IMR-90 (cell line): ENCODE results near the gene RABGGTA. TPM values are rescaled to one million over a fixed set of nuclear protein-coding genes. Genes with fewer than 3 reads are reported as not detected.

Source experiments
- ATAC-seq: fragments of 200-7000 bp; cut with Tn5 transposase; 2 replicates; pipeline ENCODE4 v1.9.1; 2020; ENCODE audit warnings: low read depth, mild to moderate bottlenecking, moderate library complexity
- BruUV-seq: library from RNA; stranded (reverse); fragments of 400-500 nt; replicated peaks from 2 replicates; lab custom pipeline; 2021; lab: Mats Ljungman, UMichigan
- CTCF ChIA-PET: fragments of 300-600 bp; formaldehyde crosslinking; extraction: SDS; loops from one replicate; lab custom pipeline; 2021; ENCODE audit warnings: antibody characterized with exemption; lab: Yijun Ruan, JAX
- POLR2A ChIA-PET: fragments of 300-600 bp; sonication (Branson Sonifier 250); formaldehyde crosslinking; loops from one replicate; lab custom pipeline; 2022; ENCODE audit warnings: antibody characterized with exemption; ENCODE audit not compliant: unreplicated experiment; lab: Charles Lee
- DNase-seq: peaks from one replicate; pipeline ENCODE4 v3.0.0; 2013
- H2AFZ ChIP-seq: replicated peaks from 2 replicates; pipeline ENCODE3; 2013; ENCODE audit warnings: low read length, mild to moderate bottlenecking; ENCODE audit not compliant: poor library complexity
- H2AK5ac ChIP-seq: 2 replicates; pipeline ENCODE4 v1.6.1; 2013; ENCODE audit warnings: low read depth, low read length, inconsistent platforms
- H2AK9ac ChIP-seq: replicated peaks from 2 replicates; pipeline ENCODE3; 2013; ENCODE audit warnings: mild to moderate bottlenecking, low read depth, low read length, moderate library complexity; ENCODE audit not compliant: poor library complexity
- H2BK120ac ChIP-seq: 2 replicates; pipeline ENCODE4 v1.6.1; 2013; ENCODE audit warnings: low read depth, low read length, inconsistent platforms
- H2BK15ac ChIP-seq: 3 replicates; pipeline ENCODE4 v1.6.1; 2013; ENCODE audit warnings: low read depth, low read length, inconsistent platforms
- H2BK20ac ChIP-seq: 2 replicates; pipeline ENCODE4 v1.6.1; 2013; ENCODE audit warnings: low read depth, mild to moderate bottlenecking, inconsistent platforms, low read length, moderate library complexity
- H2BK5ac ChIP-seq: 2 replicates; pipeline ENCODE4 v1.6.1; 2013; ENCODE audit warnings: mild to moderate bottlenecking, low read depth, low read length, inconsistent platforms; ENCODE audit not compliant: poor library complexity, severe bottlenecking
- H3K14ac ChIP-seq: replicated peaks from 2 replicates; pipeline ENCODE4 v1.6.1; 2013; ENCODE audit warnings: low read depth, low read length, inconsistent platforms
- H3K18ac ChIP-seq: 2 replicates; pipeline ENCODE4 v1.6.1; 2013; ENCODE audit warnings: low read depth, low read length, control low read depth
- H3K23ac ChIP-seq: 2 replicates; pipeline ENCODE4 v1.6.1; 2013; ENCODE audit warnings: low read depth, low read length, inconsistent platforms
- H3K27ac ChIP-seq: 2 replicates; pipeline ENCODE4 v1.5.1; 2013; ENCODE audit warnings: mild to moderate bottlenecking, control low read depth, low read length; ENCODE audit not compliant: insufficient read depth
- H3K27me3 ChIP-seq: 2 replicates; pipeline ENCODE4 v1.6.1; 2013; ENCODE audit warnings: low read length; ENCODE audit not compliant: control insufficient read depth, insufficient read depth
- H3K36me3 ChIP-seq: 2 replicates; pipeline ENCODE4 v1.6.1; 2013; ENCODE audit warnings: low read length, mixed read lengths; ENCODE audit not compliant: control insufficient read depth, insufficient read depth
- H3K4ac ChIP-seq: 2 replicates; pipeline ENCODE4 v1.6.1; 2013; ENCODE audit warnings: low read depth, low read length, inconsistent platforms
- H3K4me1 ChIP-seq: 2 replicates; pipeline ENCODE4 v1.6.1; 2013; ENCODE audit warnings: low read length, mixed read lengths; ENCODE audit not compliant: control insufficient read depth, insufficient read depth
- H3K4me2 ChIP-seq: 2 replicates; pipeline ENCODE4 v1.6.1; 2013; ENCODE audit warnings: low read depth, mild to moderate bottlenecking, control low read depth, low read length, moderate library complexity
- H3K4me3 ChIP-seq: 2 replicates; pipeline ENCODE4 v1.5.1; 2013; ENCODE audit warnings: low read depth, mild to moderate bottlenecking, control low read depth, low read length, moderate library complexity; ENCODE audit not compliant: insufficient read depth
- H3K56ac ChIP-seq: 2 replicates; pipeline ENCODE4 v1.6.1; 2013; ENCODE audit warnings: low read length, inconsistent platforms; ENCODE audit not compliant: insufficient read depth; ENCODE audit errors: extremely low read depth
- H3K79me1 ChIP-seq, 2 experiments: 2 replicates each; pipeline ENCODE4 v1.6.1; 2013; ENCODE audit warnings: low read length in 2 of 2, inconsistent platforms in 1 of 2, low read depth in 1 of 2
- H3K9ac ChIP-seq: 2 replicates; pipeline ENCODE4 v1.6.1; 2013; ENCODE audit warnings: low read depth, low read length, control low read depth
- H3K9me1 ChIP-seq: 2 replicates; pipeline ENCODE4 v1.6.1; 2013; ENCODE audit warnings: low read length, inconsistent platforms; ENCODE audit not compliant: insufficient read depth
- H3K9me3 ChIP-seq: 2 replicates; pipeline ENCODE4 v1.6.1; 2013; ENCODE audit warnings: low read length; ENCODE audit not compliant: control insufficient read depth, insufficient read depth
- H4K20me1 ChIP-seq: 2 replicates; pipeline ENCODE4 v1.6.1; 2013; ENCODE audit warnings: low read length, inconsistent platforms; ENCODE audit not compliant: insufficient read depth
- H4K5ac ChIP-seq: 2 replicates; pipeline ENCODE4 v1.6.1; 2013; ENCODE audit warnings: mild to moderate bottlenecking, low read depth, low read length, control low read depth
- H4K8ac ChIP-seq, 2 experiments: 2 replicates each; pipeline ENCODE4 v1.6.1; 2013; ENCODE audit warnings: low read depth in 2 of 2, low read length in 2 of 2, control low read depth in 1 of 2, inconsistent platforms in 1 of 2
- H4K91ac ChIP-seq: 2 replicates; pipeline ENCODE4 v1.6.1; 2013; ENCODE audit warnings: low read depth, low read length, inconsistent platforms; ENCODE audit not compliant: insufficient read depth
- NFE2L2 ChIP-seq: fragments of 150-350 bp; IDR thresholded peaks from 2 replicates; pipeline ENCODE4 v1.6.1; 2016; ENCODE audit warnings: low read depth, mild to moderate bottlenecking, low read length
- RFX5 ChIP-seq: IDR thresholded peaks from 2 replicates; pipeline ENCODE4 v1.8.0; 2012; ENCODE audit warnings: low read depth, mild to moderate bottlenecking, low read length, moderate library complexity
- WGBS, 2 experiments: methylation state at CpG; one replicate each; pipeline versions ENCODE4 v1.1.5 to v1.1.7; 2013; ENCODE audit warnings: missing lambda C conversion rate in 2 of 2; ENCODE audit not compliant: insufficient read length in 1 of 2; ENCODE audit errors: extremely low coverage in 2 of 2; 5-methylcytosine and 5-hydroxymethylcytosine counted together
- dilution Hi-C: fragments of 300-500 bp; cut with HindIII; formaldehyde crosslinking; loops from one replicate; pipeline ENCODE4 v1.14.3; 2018; ENCODE audit warnings: low sequenced_read_pairs; ENCODE audit not compliant: unreplicated experiment
- in situ Hi-C: fragments of 300-500 bp; cut with MboI; formaldehyde crosslinking; loops from 3 replicates; pipeline ENCODE4 v1.14.3; 2019; ENCODE audit warnings: low sequenced_read_pairs, inconsistent platforms, mixed read lengths
- intact Hi-C: fragments of 100-400 bp; cut with micrococcal nuclease; formaldehyde crosslinking; loops from 2 replicates; pipeline ENCODE4 v1.10.0; 2022
- polyA plus RNA-seq, 3 experiments: library from polyadenylated mRNA; depleted of rRNA; stranded (reverse); fragments of >200 nt; gene quantifications; 2 replicates each; pipeline ENCODE4 v1.2.3, GENCODE V29; 2012; ENCODE audit warnings: low replicate concordance in 1 of 3
- total RNA-seq: library from RNA; depleted of rRNA; stranded (reverse); fragments of >200 nt; gene quantifications from 2 replicates; pipeline ENCODE4 v1.2.3, GENCODE V29; 2012

Gene RABGGTA
- total and polyA plus RNA-seq, 2 of the 4 experiments (the other 2 are of a cell fraction), result 25.6 to 55.6 TPM

GRCh38 chr14:24267516-24267915 is 3.9 kb downstream of the RABGGTA start:
- Histone ChIP-seq H3K14ac (no peak overlapping the region), H2BK15ac (no peak overlapping the region), H3K23ac (no peak overlapping the region), H3K27ac (no peak overlapping the region), H3K9me3 (no peaks in the 10 kb centered on the region), H3K36me3 (peaks cover 29% of the 10 kb centered on the region), H2BK120ac (no peak overlapping the region), H4K91ac (no peak overlapping the region), H2AK9ac (no peak overlapping the region), H3K18ac (no peak overlapping the region), H4K8ac (no peak overlapping the region), H2AFZ (no peak overlapping the region), H3K4me1 (peaks cover 5% of the 10 kb centered on the region; the same call in 1 of the 2 replicates), H2BK5ac (no peak overlapping the region), H3K27me3 (no peaks in the 10 kb centered on the region), H3K4me3 (no peak overlapping the region), H4K20me1 (no peaks in the 10 kb centered on the region), H3K56ac (no peak overlapping the region), H3K9me1 (peaks cover 5% of the 10 kb centered on the region; the same call in 1 of the 2 replicates), H2BK20ac (no peak overlapping the region), H3K9ac (no peak overlapping the region), H3K4ac (no peak overlapping the region), H4K5ac (no peak overlapping the region), H2AK5ac (no peak overlapping the region), H3K4me2 (no peak overlapping the region), H3K79me1 (peaks cover 8 to 18% of the 10 kb centered on the region in 2 experiments)
- no peak for DNase-seq
- in situ Hi-C loops, result no loop called here
- TF ChIP-seq RFX5 (no peak), NFE2L2 (no peak)
- dilution Hi-C loops, result no loop called here
- no TSS peak for BruUV-seq
- ChIA-PET POLR2A (no interaction called here), CTCF (no interaction called here)
- no peak for ATAC-seq
- WGBS, 2 experiments, result 81% methylated on average over 5 of the region's 9 CpGs; no CpG with 5 or more reads in 1 of the 2 experiments
- intact Hi-C loops, result no loop called here
